H1 (cell line): ENCODE data around the gene ZNF598. TPM values are rescaled to one million over a fixed set of nuclear protein-coding genes. Genes with fewer than 3 reads are reported as not detected.

Experiments used
- CTCF ChIA-PET: fragments of 300-600 bp; sonication (Branson Sonifier 250); formaldehyde crosslinking; loops from one replicate; lab custom pipeline; 2021; ENCODE audit not compliant: partially characterized antibody; lab: Charles Lee
- POLR2A ChIA-PET: fragments of 300-600 bp; sonication (Branson Sonifier 250); formaldehyde crosslinking; loops from one replicate; lab custom pipeline; 2021; ENCODE audit warnings: inconsistent platforms; ENCODE audit not compliant: partially characterized antibody; lab: Charles Lee
- DNase-seq, 2 experiments: peaks; one replicate each; pipeline versions ENCODE4 v3.0.0 to v3.0.0-alpha.2; 2010 to 2022; ENCODE audit warnings: low spot score in 2 of 2, low read depth in 1 of 2, mixed read lengths in 1 of 2
- FAIRE-seq: peaks from 2 replicates; lab custom pipeline; 2011; peaks lifted over from hg19 to GRCh38; lab: Jason Lieb, UNC
- H2AFZ ChIP-seq: 2 replicates; pipeline ENCODE4 v1.8.1; 2012; ENCODE audit warnings: low read length, inconsistent platforms
- H2AK5ac ChIP-seq: 2 replicates; pipeline ENCODE4 v1.6.1; 2013; ENCODE audit warnings: low read depth, low read length
- H2BK120ac ChIP-seq: replicated peaks from 2 replicates; pipeline ENCODE3; 2013; ENCODE audit warnings: low read depth, low read length, inconsistent platforms
- H2BK12ac ChIP-seq: 2 replicates; pipeline ENCODE4 v1.6.1; 2013; ENCODE audit warnings: low read depth, low read length
- H2BK15ac ChIP-seq: 2 replicates; pipeline ENCODE4 v1.6.1; 2013; ENCODE audit warnings: low read length
- H2BK20ac ChIP-seq: 2 replicates; pipeline ENCODE4 v1.6.1; 2013; ENCODE audit warnings: low read length
- H2BK5ac ChIP-seq: 2 replicates; pipeline ENCODE4 v1.6.1; 2013; ENCODE audit warnings: low read depth, low read length
- H3K14ac ChIP-seq: 2 replicates; pipeline ENCODE4 v1.6.1; 2013; ENCODE audit warnings: inconsistent platforms; ENCODE audit not compliant: insufficient read length
- H3K18ac ChIP-seq: 2 replicates; pipeline ENCODE4 v1.6.1; 2013; ENCODE audit warnings: low read length; ENCODE audit errors: extremely low read depth
- H3K23ac ChIP-seq: 2 replicates; pipeline ENCODE4 v1.6.1; 2013; ENCODE audit warnings: inconsistent platforms; ENCODE audit not compliant: insufficient read length
- H3K23me2 ChIP-seq: 2 replicates; pipeline ENCODE4 v1.6.1; 2013; ENCODE audit warnings: low read depth, low read length
- H3K27ac ChIP-seq: 2 replicates; pipeline ENCODE4 v1.6.1; 2011; ENCODE audit warnings: low read depth, low read length, inconsistent platforms
- H3K27me3 ChIP-seq, 4 experiments: replicated peaks in 1 of 4; 1 replicate in 1 of 4; 2 replicates in 3 of 4; pipeline versions ENCODE4 v1.6.1 to v1.8.1; 2011 to 2013; ENCODE audit warnings: low read length in 3 of 4, mild to moderate bottlenecking in 3 of 4, inconsistent platforms in 2 of 4, mixed read lengths in 2 of 4, moderate library complexity in 1 of 4; ENCODE audit not compliant: control insufficient read depth in 3 of 4, insufficient read depth in 3 of 4; ENCODE audit errors: extremely low read depth in 1 of 4
- H3K36me3 ChIP-seq, 4 experiments: 2 replicates each; pipeline versions ENCODE4 v1.6.1 to v1.8.1; 2011 to 2013; ENCODE audit warnings: mild to moderate bottlenecking in 4 of 4, low read length in 3 of 4, moderate library complexity in 2 of 4, control low read depth in 1 of 4, inconsistent platforms in 1 of 4; ENCODE audit not compliant: insufficient read depth in 4 of 4, control insufficient read depth in 2 of 4
- H3K4ac ChIP-seq: replicated peaks from 2 replicates; pipeline ENCODE3; 2013; ENCODE audit warnings: low read length, low read depth, mixed read lengths, inconsistent platforms; ENCODE audit not compliant: insufficient read length
- H3K4me1 ChIP-seq, 4 experiments: replicated peaks in 1 of 4; 1 replicate in 1 of 4; 2 replicates in 3 of 4; pipeline versions ENCODE4 v1.6.1 to v1.8.1; 2011 to 2013; ENCODE audit warnings: low read length in 3 of 4, inconsistent platforms in 2 of 4, mixed read lengths in 1 of 4; ENCODE audit not compliant: insufficient read depth in 4 of 4, control insufficient read depth in 3 of 4
- H3K4me2 ChIP-seq, 2 experiments: 2 replicates each; pipeline versions ENCODE4 v1.6.1 to v1.8.1; 2011 to 2013; ENCODE audit warnings: low read depth in 2 of 2, low read length in 2 of 2, control low read depth in 1 of 2, inconsistent platforms in 1 of 2, mild to moderate bottlenecking in 1 of 2; ENCODE audit not compliant: insufficient read depth in 1 of 2
- H3K4me3 ChIP-seq, 4 experiments: fragments of 200-600, 300-600 bp in 1 of 4; sonication (generic), shearing (Covaris generic), sonication (Bioruptor Twin) in 1 of 4; 2 replicates each; pipeline versions ENCODE4 v1.5.1 to v1.8.1; 2011 to 2016; ENCODE audit warnings: low read length in 4 of 4, low read depth in 3 of 4, control low read depth in 2 of 4, inconsistent platforms in 2 of 4, mild to moderate bottlenecking in 2 of 4, mixed read lengths in 1 of 4, moderate library complexity in 1 of 4; ENCODE audit not compliant: insufficient read depth in 2 of 4; ENCODE audit errors: extremely low read depth in 1 of 4
- H3K56ac ChIP-seq: replicated peaks from 2 replicates; pipeline ENCODE3; 2013; ENCODE audit warnings: low read depth, mild to moderate bottlenecking, mixed read lengths, low read length, inconsistent platforms; ENCODE audit not compliant: insufficient read length
- H3K79me1 ChIP-seq: 2 replicates; pipeline ENCODE4 v1.6.1; 2013; ENCODE audit warnings: low read depth, low read length, control low read depth
- H3K79me2 ChIP-seq, 2 experiments: 2 replicates each; pipeline versions ENCODE4 v1.6.1 to v1.8.1; 2012 to 2013; ENCODE audit warnings: low read length in 2 of 2, mild to moderate bottlenecking in 2 of 2, inconsistent platforms in 1 of 2; ENCODE audit not compliant: insufficient read depth in 2 of 2, control insufficient read depth in 1 of 2
- H3K9ac ChIP-seq, 4 experiments: replicated peaks in 1 of 4; 1 replicate in 1 of 4; 2 replicates in 3 of 4; pipeline versions ENCODE4 v1.6.1 to v1.8.1; 2011 to 2013; ENCODE audit warnings: low read depth in 3 of 4, low read length in 3 of 4, control low read depth in 2 of 4, mild to moderate bottlenecking in 2 of 4, moderate library complexity in 2 of 4, inconsistent platforms in 1 of 4; ENCODE audit errors: extremely low read depth in 1 of 4
- H3K9me3 ChIP-seq, 2 experiments: 2 replicates each; pipeline versions ENCODE4 v1.6.1 to v1.8.1; 2012 to 2013; ENCODE audit warnings: mild to moderate bottlenecking in 2 of 2, moderate library complexity in 2 of 2, control low read depth in 1 of 2, inconsistent platforms in 1 of 2, low read depth in 1 of 2, low read length in 1 of 2, mixed read lengths in 1 of 2; ENCODE audit not compliant: insufficient read depth in 2 of 2
- H4K20me1 ChIP-seq, 2 experiments: replicated peaks in 1 of 2; 2 replicates each; pipeline versions ENCODE3 to v1.8.1; 2011 to 2013; ENCODE audit warnings: inconsistent platforms in 2 of 2, low read length in 2 of 2, mild to moderate bottlenecking in 1 of 2; ENCODE audit not compliant: insufficient read depth in 2 of 2, control insufficient read depth in 1 of 2
- H4K5ac ChIP-seq: 2 replicates; pipeline ENCODE4 v1.6.1; 2013; ENCODE audit warnings: low read length, low read depth, mixed read lengths, inconsistent platforms; ENCODE audit not compliant: insufficient read length
- H4K8ac ChIP-seq: 2 replicates; pipeline ENCODE4 v1.8.0; 2013; ENCODE audit warnings: mild to moderate bottlenecking, moderate library complexity, low read length, inconsistent platforms; ENCODE audit not compliant: insufficient read depth; ENCODE audit errors: extremely low read depth
- H4K91ac ChIP-seq: replicated peaks from 2 replicates; pipeline ENCODE3; 2013; ENCODE audit warnings: low read length, mixed read lengths, inconsistent platforms; ENCODE audit not compliant: insufficient read length
- BACH1 ChIP-seq: IDR thresholded peaks from 2 replicates; pipeline ENCODE4 v1.6.1; 2012; ENCODE audit warnings: low read length, improper control_type of control experiment
- CBX8 ChIP-seq: fragments of 300-800, 300-1000 bp; sonication (generic); IDR thresholded peaks from 2 replicates; pipeline ENCODE4 v1.7.1; 2016; ENCODE audit warnings: low read depth, low read length, borderline replicate concordance
- CEBPB ChIP-seq: IDR thresholded peaks from 2 replicates; pipeline ENCODE4 v1.6.1; 2012; ENCODE audit warnings: low read depth, low read length
- CHD2 ChIP-seq: IDR thresholded peaks from 2 replicates; pipeline ENCODE4 v1.6.1; 2012; ENCODE audit warnings: low read length, improper control_type of control experiment
- POU5F1 ChIP-seq: IDR thresholded peaks from 2 replicates; pipeline ENCODE4 v1.6.1; 2011; ENCODE audit warnings: low read depth, mild to moderate bottlenecking, low read length, moderate library complexity
- RFX5 ChIP-seq: IDR thresholded peaks from 2 replicates; pipeline ENCODE4 v1.6.1; 2011; ENCODE audit warnings: low read depth, low read length, improper control_type of control experiment, borderline replicate concordance
- YY1 ChIP-seq: IDR thresholded peaks from 2 replicates; pipeline ENCODE4 v1.6.1; 2011; ENCODE audit warnings: low read depth, mild to moderate bottlenecking, low read length
- ZNF274 ChIP-seq: IDR thresholded peaks from 2 replicates; pipeline ENCODE4 v1.7.0; 2012; ENCODE audit warnings: low read length, borderline replicate concordance; ENCODE audit errors: extremely low read depth
- WGBS, 2 experiments: shearing (Covaris generic) in 1 of 2; methylation state at CpG; one replicate each; pipeline versions ENCODE4 v1.1.6 to v1.1.7; 2013 to 2015; ENCODE audit warnings: low lambda C conversion rate in 2 of 2, mixed read lengths in 2 of 2, inconsistent platforms in 1 of 2, low coverage in 1 of 2, missing lambda C conversion rate in 1 of 2; ENCODE audit not compliant: insufficient replicate concordance in 2 of 2, insufficient coverage in 1 of 2, insufficient read length in 1 of 2; ENCODE audit errors: extremely low coverage in 1 of 2, missing lambda C conversion rate in 1 of 2; 5-methylcytosine and 5-hydroxymethylcytosine counted together
- polyA plus RNA-seq, 7 experiments: library from polyadenylated mRNA; depleted of rRNA in 3 of 7; stranded (reverse) in 5 of 7; unstranded in 2 of 7; fragments of >200 nt in 5 of 7; fragments of 200-250 nt in 2 of 7; gene quantifications; 1 replicate in 5 of 7; 2 replicates in 1 of 7; 4 replicates in 1 of 7; pipeline versions ENCODE4 v1.2.1 to v1.2.3, GENCODE V29; 2011 to 2013; ENCODE audit warnings: missing spikeins in 2 of 7, mixed read lengths in 2 of 7
- total RNA-seq: library from RNA; stranded (reverse); fragmentation: NEBNext Ultra II Directional; extraction: Animal tissue kit (Norgen Biotek cat#: 25700); gene quantifications from 2 replicates; pipeline ENCODE4 v1.2.1, GENCODE V29; 2021

Gene ZNF598
- total and polyA plus RNA-seq, 2 of the 8 experiments (the other 6 are each of a cell fraction or from before 2014, with no cell fraction given) = 29.3 to 47.6 TPM

DNA sequence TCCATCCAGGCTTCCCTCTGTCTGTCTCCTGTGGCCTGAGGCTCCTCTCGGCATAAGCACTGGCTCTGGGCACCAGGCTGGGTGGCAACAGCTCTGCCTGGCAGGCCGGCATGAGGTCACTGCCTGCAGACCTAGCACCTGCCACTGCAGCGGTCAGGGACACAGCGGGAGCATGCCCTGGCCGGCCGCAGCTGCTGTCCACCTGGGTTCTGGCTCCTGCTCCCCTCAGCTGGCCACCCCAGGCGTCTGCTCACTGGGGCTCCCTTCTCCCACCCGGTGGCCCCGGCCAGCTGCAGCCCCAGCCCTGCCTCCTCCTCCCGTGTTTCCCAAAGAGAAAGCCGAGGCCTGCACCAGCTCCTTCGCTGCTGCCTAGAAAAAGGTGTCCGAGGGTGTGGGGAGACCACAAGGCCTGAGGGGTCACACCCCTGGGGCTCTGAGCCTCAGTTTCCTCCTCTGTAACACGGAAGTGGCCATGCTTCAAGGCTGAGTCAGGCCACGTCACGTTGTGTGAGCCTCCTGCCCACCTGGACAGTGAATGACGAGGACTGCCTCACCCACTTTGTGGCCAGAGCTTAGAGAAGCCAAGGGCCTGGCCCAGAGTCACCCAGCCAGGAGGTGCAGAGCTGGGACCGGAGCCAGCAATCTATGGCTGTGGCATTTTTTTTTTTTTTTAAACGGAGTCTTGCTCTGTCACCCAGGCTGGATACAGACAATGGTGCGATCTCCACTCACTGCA lies 31.3 kb upstream of the ZNF598 start:
- H3K36me3 ChIP-seq = peaks cover 0 to 3% (median 0%) of the 10 kb centered on the region in 4 experiments; a peak in 1 of 8 replicates
- H3K18ac ChIP-seq = no peak overlapping the region
- H3K79me2 ChIP-seq = no peaks in the 10 kb centered on the region
- H2BK15ac ChIP-seq = no peak overlapping the region
- TF ChIP-seq ZNF274 (no peak), RFX5 (no peak), YY1 (no peak), BACH1 (no peak), CBX8 (no peak), POU5F1 (no peak), CEBPB (no peak), CHD2 (no peak)
- TF ChIP-seq, all 59 proteins: peak for 0
- no peak overlapping the region for H2BK12ac ChIP-seq
- no peak overlapping the region for H3K9ac ChIP-seq
- no peak overlapping the region for H3K4me2 ChIP-seq
- no peak overlapping the region for H3K27ac ChIP-seq
- no peak overlapping the region for H2BK20ac ChIP-seq
- H3K56ac ChIP-seq = no peak overlapping the region
- H4K91ac ChIP-seq = no peak overlapping the region
- 92% methylated on average over 13 of the region's 20 CpGs; no CpG with 5 or more reads in 1 of the 2 experiments for WGBS, 2 experiments
- POLR2A ChIA-PET = interaction anchor here (0.6 to 2.0 kb wide), 8 partner anchors 8 to 114 kb away, joined by 3 to 9 read pairs (median 4); partner anchors contain the start of genes RPS2 and TRAF7
- no peak overlapping the region for H4K5ac ChIP-seq
- H3K23me2 ChIP-seq = no peaks in the 10 kb centered on the region
- DNase-seq (no peak), FAIRE-seq (no peak)
- no peak overlapping the region for H2BK120ac ChIP-seq
- no peaks in the 10 kb centered on the region for H3K27me3 ChIP-seq
- H3K9me3 ChIP-seq = no peaks in the 10 kb centered on the region
- H2AK5ac ChIP-seq = no peak overlapping the region
- H3K23ac ChIP-seq = no peak overlapping the region
- H3K4me3 ChIP-seq = no peak overlapping the region
- H3K4me1 ChIP-seq = peaks cover 0 to 4% (median 0%) of the 10 kb centered on the region in 4 experiments; a peak in 3 of 7 replicates
- H3K14ac ChIP-seq = no peak overlapping the region
- peaks cover 0 to 5% of the 10 kb centered on the region in 2 experiments for H4K20me1 ChIP-seq
- no peak overlapping the region for H2AFZ ChIP-seq
- H3K79me1 ChIP-seq = no peaks in the 10 kb centered on the region
- H2BK5ac ChIP-seq = no peak overlapping the region
- CTCF ChIA-PET = interaction anchor here (0.6 to 1.9 kb wide), 11 partner anchors 9 to 459 kb away, joined by 3 to 9 read pairs (median 4); no protein-coding TSS in a partner anchor
- H4K8ac ChIP-seq = no peak overlapping the region
- H3K4ac ChIP-seq = no peak overlapping the region
